ENCODE data around the gene RAPSN.

Gene RAPSN

GRCh38 chr11:47389577-47390421 lies 59.1 kb downstream of the RAPSN start:
- DNase-seq (ENCODE audit: low spot score): no peak

- DNase-seq (ENCODE audit: low spot score): no peak
Observed at GRCh38 chr11:47388697-47389576, 60.0 kb downstream of the RAPSN start.

GRCh38 chr11:47387944-47388696 lies 60.8 kb downstream of the RAPSN start:
- no peak for DNase-seq (ENCODE audit: low spot score)
